Activated naive CD4-positive, alpha-beta T cell treated with anti-CD3 and anti-CD28 coated beads, Interleukin-2, amount 50 U/mL, for 24 hours (primary cell): ENCODE data around the gene CTDNEP1.

Experiments used
- H3K27ac Mint-ChIP-seq: one replicate; pipeline ENCODE4 v1.8.0; 2021; ENCODE audit warnings: mild to moderate bottlenecking, mixed read lengths
- H3K27me3 Mint-ChIP-seq: one replicate; pipeline ENCODE4 v1.8.0; 2021; ENCODE audit warnings: mixed read lengths
- H3K36me3 Mint-ChIP-seq: one replicate; pipeline ENCODE4 v1.8.0; 2021; ENCODE audit warnings: mixed read lengths
- H3K4me1 Mint-ChIP-seq: one replicate; pipeline ENCODE4 v1.8.0; 2021; ENCODE audit warnings: mixed read lengths
- H3K4me3 Mint-ChIP-seq: one replicate; pipeline ENCODE4 v1.8.0; 2021; ENCODE audit warnings: mild to moderate bottlenecking, mixed read lengths
- H3K9me3 Mint-ChIP-seq: one replicate; pipeline ENCODE4 v1.8.0; 2021; ENCODE audit warnings: mixed read lengths

The CTDNEP1 gene

GRCh38 chr17:7251661-7252175, at the start of gene CTDNEP1:
TSS of gene CTDNEP1 (minus strand) at chr17:7251734. CDS start at chr17:7251296, 438 bp downstream.
- H3K9me3 Mint-ChIP-seq = no peaks in the 10 kb centered on the region
- H3K36me3 Mint-ChIP-seq = peaks cover 7% of the 10 kb centered on the region
- H3K27ac Mint-ChIP-seq = peak within 1 kb of the TSS; percentile 99
- no peaks in the 10 kb centered on the region for H3K27me3 Mint-ChIP-seq
- peak within 1 kb of the TSS; percentile 92 for H3K4me3 Mint-ChIP-seq
- H3K4me1 Mint-ChIP-seq = peaks cover 39% of the 10 kb centered on the region

DNA sequence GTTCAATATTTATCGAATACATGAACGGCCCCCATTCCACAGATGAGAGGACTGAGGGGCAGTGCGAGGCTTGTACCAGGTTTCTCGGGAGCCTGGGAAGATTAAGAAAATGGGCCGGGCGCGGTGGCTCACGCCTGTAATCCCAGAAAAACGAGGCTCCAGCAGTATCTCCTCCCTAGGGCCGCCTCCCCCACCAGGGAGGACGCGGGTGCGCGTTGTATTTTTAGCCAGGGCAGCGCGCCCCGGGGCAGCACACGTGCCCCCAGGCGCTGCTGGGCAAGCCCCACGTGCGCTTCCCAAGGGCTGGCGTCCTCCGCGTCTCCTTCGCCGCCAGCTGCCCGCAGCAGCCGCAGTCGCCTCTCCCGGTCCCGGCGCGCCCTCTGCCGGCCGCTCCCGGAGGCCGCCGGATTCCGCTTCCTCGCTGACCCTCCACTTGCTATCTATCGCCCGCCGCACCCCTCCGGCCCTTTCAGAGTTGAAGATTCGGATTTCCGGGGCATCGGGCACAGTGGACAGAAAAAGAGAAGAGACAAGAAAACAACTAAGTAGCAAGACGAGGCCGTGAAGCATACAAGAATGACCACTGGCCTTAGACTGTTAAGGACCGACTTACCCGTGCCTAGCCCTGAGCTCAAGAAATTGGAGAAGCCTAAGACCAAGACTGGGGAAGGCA, 44.8 kb upstream of the CTDNEP1 start:
- Mint-ChIP-seq H3K27me3 (peaks cover 8% of the 10 kb centered on the region), H3K36me3 (no peaks in the 10 kb centered on the region), H3K4me1 (peaks cover 20% of the 10 kb centered on the region), H3K27ac (peak overlapping the region; percentile 51), H3K9me3 (no peaks in the 10 kb centered on the region), H3K4me3 (peak overlapping the region; percentile 84)

DNA sequence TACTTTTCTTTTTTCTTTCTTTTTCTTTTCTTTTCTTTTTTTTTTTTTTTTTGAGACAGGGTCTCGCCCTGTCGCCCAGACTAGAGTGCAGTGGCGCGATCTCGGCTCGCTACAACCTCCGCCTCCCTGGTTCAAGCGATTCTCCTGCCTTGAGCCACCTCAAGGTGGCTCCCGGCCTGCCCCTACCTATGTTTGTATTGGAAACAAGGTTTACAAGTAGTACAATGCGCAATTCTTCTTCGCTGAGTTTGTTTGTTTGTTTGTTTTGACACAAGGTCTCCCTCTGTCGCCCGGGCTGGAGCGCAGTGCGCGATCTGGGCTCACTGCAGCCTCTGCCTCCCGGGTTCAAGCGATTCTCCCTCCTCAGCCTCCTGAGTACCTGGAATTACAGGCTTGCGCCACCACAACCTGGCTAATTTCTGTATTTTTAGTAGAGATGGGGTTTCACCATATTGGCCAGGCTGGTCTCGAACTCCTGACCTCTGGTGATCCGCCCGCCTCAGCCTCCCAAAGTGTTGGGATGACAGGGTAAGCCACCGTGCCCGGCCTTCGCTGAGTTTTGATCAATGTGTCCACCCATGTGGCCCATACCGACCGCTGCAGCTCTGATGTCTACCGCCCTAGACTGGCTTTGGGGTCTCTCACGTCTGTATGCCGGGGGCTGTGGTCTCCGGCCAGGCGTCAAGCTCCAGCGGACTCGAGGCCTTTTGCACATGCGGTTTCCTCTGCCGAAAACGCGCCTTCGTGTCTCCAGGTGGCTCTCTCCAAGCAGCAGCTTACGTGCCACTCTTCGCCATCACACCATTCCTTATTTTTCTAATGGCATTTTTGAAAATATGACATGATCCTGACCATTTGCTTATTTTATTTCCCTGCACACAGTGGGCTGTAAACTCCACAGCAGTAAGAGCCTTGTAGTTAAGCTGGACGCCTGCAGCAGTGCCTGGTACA, 44.0 kb upstream of the CTDNEP1 start:
- peaks cover 20% of the 10 kb centered on the region for H3K4me1 Mint-ChIP-seq

DNA sequence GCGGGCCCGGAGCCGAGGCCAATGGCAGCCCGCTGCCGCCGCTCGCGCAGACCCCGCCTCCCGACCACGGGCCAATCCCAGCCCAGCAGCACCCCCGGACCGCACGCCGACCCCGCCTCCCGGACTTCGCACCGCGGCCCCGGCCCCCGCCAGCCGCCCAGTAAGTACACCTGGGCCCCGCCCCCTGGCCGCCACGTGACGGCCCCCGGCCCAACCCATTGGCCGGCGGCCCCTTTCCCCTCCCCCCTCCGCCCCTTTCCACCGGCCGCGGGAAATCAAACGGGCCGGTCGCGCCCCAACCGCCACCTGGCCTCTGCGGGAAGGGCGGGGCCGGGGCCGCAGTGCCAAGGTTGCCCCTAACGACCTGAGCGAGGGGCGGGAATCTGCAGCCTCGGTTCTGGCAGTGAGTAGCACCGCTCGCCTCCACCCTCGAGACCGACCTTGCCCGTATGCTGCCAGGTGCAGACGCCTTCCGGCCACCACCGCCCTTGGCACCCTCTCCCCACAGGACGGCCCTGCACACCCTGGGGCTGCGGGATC, 43.1 kb upstream of the CTDNEP1 start, which contains the start of gene YBX2:
YBX2 (minus strand) TSS at position 26 of the 540 bp plus-strand sequence. CDS start 139 bp downstream, outside the sequence.
- peaks cover 8% of the 10 kb centered on the region for H3K27me3 Mint-ChIP-seq
- peak within 1 kb of the TSS; percentile 84 for H3K4me3 Mint-ChIP-seq
- peak within 1 kb of the TSS; percentile 51 for H3K27ac Mint-ChIP-seq

More for the DNA sequence above, 44.0 kb upstream of the CTDNEP1 start:
- Mint-ChIP-seq H3K36me3 (no peaks in the 10 kb centered on the region), H3K27me3 (peaks cover 8% of the 10 kb centered on the region), H3K27ac (peak overlapping the region; percentile 51), H3K9me3 (no peaks in the 10 kb centered on the region), H3K4me3 (peak overlapping the region; percentile 84)

DNA sequence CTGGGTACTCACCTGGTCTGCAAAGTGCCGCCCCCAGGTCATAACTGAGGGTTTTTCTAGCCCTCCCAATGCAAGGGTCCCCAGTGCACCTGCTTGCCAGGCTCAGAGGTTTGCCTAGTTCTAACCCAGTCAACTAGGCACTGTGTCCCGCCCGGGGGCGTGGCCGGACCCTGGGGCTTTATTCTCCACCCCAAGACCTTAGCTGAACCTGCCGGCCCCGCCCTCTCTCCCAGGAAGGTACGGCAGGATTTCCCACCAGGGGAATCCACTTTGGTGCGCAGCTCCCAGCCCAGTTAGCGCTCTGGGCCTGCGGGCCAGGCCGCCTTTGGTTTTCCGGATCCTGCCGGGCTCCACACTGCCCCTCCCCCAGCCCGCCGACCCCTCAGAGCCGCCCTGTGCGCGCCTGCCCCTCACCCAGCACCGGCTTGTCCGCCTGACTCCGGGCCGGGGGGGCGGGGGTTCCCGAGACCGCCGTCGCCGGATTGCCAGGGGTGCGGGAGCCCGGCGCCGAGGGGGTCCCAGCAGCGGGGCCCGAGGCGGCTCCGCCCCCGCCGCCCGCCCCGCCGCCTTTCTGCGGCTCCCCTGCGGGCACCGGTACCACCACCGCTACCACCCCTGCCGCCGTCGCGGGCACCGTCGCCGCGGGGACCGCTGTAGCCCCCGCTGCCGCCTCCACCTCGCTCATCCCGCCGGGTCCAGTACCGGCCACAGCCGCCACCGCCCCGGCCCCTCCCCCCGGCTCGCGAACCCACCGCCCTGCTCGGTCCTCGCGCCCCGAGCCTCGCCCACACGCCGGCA, 42.5 kb upstream of the CTDNEP1 start:
- peaks cover 20% of the 10 kb centered on the region for H3K4me1 Mint-ChIP-seq
- H3K9me3 Mint-ChIP-seq = no peaks in the 10 kb centered on the region
- peak overlapping the region; percentile 59 for H3K4me3 Mint-ChIP-seq
- H3K27me3 Mint-ChIP-seq = peaks cover 8% of the 10 kb centered on the region
- H3K27ac Mint-ChIP-seq = no peak overlapping the region
- H3K36me3 Mint-ChIP-seq = no peaks in the 10 kb centered on the region

More for the DNA sequence above, 43.1 kb upstream of the CTDNEP1 start, which contains the start of gene YBX2:
- Mint-ChIP-seq H3K36me3 (no peaks in the 10 kb centered on the region), H3K9me3 (no peaks in the 10 kb centered on the region), H3K4me1 (peaks cover 20% of the 10 kb centered on the region)

- H3K27ac Mint-ChIP-seq = no peak overlapping the region
Observed at GRCh38 chr17:7293159-7293558, 41.6 kb upstream of the CTDNEP1 start.

GRCh38 chr17:7292729-7293128, 41.2 kb upstream of the CTDNEP1 start:
- H3K4me3 Mint-ChIP-seq = no peak overlapping the region
- H3K27me3 Mint-ChIP-seq = peaks cover 8% of the 10 kb centered on the region
- no peaks in the 10 kb centered on the region for H3K9me3 Mint-ChIP-seq
- no peaks in the 10 kb centered on the region for H3K36me3 Mint-ChIP-seq
- peaks cover 20% of the 10 kb centered on the region for H3K4me1 Mint-ChIP-seq
- H3K27ac Mint-ChIP-seq = no peak overlapping the region

More at GRCh38 chr17:7293159-7293558, 41.6 kb upstream of the CTDNEP1 start:
- H3K27me3 Mint-ChIP-seq = peaks cover 8% of the 10 kb centered on the region
- H3K4me3 Mint-ChIP-seq = no peak overlapping the region
- no peaks in the 10 kb centered on the region for H3K36me3 Mint-ChIP-seq
- no peaks in the 10 kb centered on the region for H3K9me3 Mint-ChIP-seq
- H3K4me1 Mint-ChIP-seq = peaks cover 20% of the 10 kb centered on the region

GRCh38 chr17:7292194-7292593, 40.7 kb upstream of the CTDNEP1 start:
- Mint-ChIP-seq H3K36me3 (no peaks in the 10 kb centered on the region), H3K27me3 (peaks cover 8% of the 10 kb centered on the region), H3K4me1 (peaks cover 20% of the 10 kb centered on the region), H3K4me3 (no peak overlapping the region), H3K9me3 (no peaks in the 10 kb centered on the region), H3K27ac (no peak overlapping the region)

- no peak overlapping the region for H3K4me3 Mint-ChIP-seq
- no peak overlapping the region for H3K27ac Mint-ChIP-seq
Observed at GRCh38 chr17:7290685-7291084, 39.2 kb upstream of the CTDNEP1 start.

DNA sequence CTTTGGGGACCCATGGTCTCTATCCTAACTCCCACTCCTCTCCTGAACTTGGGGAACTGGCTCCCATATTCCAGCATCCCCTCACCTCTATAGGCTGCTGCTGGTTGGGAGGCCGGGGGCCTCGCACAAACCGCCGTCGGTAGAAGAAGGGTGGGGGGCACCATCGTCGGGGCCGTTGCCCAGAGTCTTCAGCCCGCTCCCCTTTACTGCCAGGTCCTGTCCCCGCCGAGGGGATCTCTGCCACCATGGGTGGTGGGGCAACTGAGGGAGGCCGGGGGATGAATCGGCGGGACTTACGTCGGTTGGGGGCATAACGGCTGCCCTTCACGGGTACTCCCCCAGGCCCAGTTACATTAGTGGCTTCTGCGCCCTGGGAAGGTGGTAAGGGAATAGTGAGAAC, 38.6 kb upstream of the CTDNEP1 start:
- Mint-ChIP-seq H3K9me3 (no peaks in the 10 kb centered on the region), H3K27me3 (peaks cover 4% of the 10 kb centered on the region), H3K4me3 (no peak overlapping the region), H3K27ac (no peak overlapping the region), H3K4me1 (peaks cover 7% of the 10 kb centered on the region), H3K36me3 (no peaks in the 10 kb centered on the region)

More at GRCh38 chr17:7290685-7291084, 39.2 kb upstream of the CTDNEP1 start:
- H3K9me3 Mint-ChIP-seq = no peaks in the 10 kb centered on the region
- peaks cover 11% of the 10 kb centered on the region for H3K4me1 Mint-ChIP-seq
- no peaks in the 10 kb centered on the region for H3K36me3 Mint-ChIP-seq
- H3K27me3 Mint-ChIP-seq = peaks cover 8% of the 10 kb centered on the region

GRCh38 chr17:7289256-7290032, 37.9 kb upstream of the CTDNEP1 start:
- no peak overlapping the region for H3K4me3 Mint-ChIP-seq
- H3K36me3 Mint-ChIP-seq = no peaks in the 10 kb centered on the region
- peaks cover 2% of the 10 kb centered on the region for H3K27me3 Mint-ChIP-seq
- H3K9me3 Mint-ChIP-seq = no peaks in the 10 kb centered on the region
- no peak overlapping the region for H3K27ac Mint-ChIP-seq
- H3K4me1 Mint-ChIP-seq = peaks cover 5% of the 10 kb centered on the region

DNA sequence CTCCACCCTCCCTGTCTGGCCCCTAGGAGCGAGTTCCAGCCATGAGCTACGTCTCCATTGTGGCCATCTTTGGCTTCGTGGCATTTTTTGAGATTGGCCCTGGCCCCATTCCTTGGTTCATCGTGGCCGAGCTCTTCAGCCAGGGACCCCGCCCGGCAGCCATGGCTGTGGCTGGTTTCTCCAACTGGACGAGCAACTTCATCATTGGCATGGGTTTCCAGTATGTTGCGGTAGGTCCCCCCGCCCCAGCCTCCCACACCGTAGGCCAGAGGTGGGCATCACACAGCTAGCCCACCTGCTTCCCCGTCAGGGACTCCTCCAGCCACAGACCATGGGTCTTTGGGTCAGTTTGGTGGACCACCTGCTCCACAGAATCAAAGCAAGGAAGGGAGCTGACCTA, 34.1 kb upstream of the CTDNEP1 start:
- H3K36me3 Mint-ChIP-seq = no peaks in the 10 kb centered on the region
- peaks cover 11% of the 10 kb centered on the region for H3K4me1 Mint-ChIP-seq
- peaks cover 9% of the 10 kb centered on the region for H3K27me3 Mint-ChIP-seq
- H3K9me3 Mint-ChIP-seq = no peaks in the 10 kb centered on the region
- no peak overlapping the region for H3K4me3 Mint-ChIP-seq
- no peak overlapping the region for H3K27ac Mint-ChIP-seq

GRCh38 chr17:7284911-7285310, 33.4 kb upstream of the CTDNEP1 start:
- Mint-ChIP-seq H3K4me1 (peaks cover 11% of the 10 kb centered on the region), H3K4me3 (no peak overlapping the region), H3K36me3 (no peaks in the 10 kb centered on the region), H3K9me3 (no peaks in the 10 kb centered on the region), H3K27me3 (peaks cover 9% of the 10 kb centered on the region), H3K27ac (no peak overlapping the region)
